Progenitor cell of endocrine pancreas (in vitro differentiated cells): ENCODE measurements around the gene LHX1. TPM values are rescaled to one million over a fixed set of nuclear protein-coding genes. Genes with fewer than 3 reads are reported as not detected.

Experiments used
- DNase-seq: peaks from one replicate; pipeline ENCODE4 v3.0.0; 2021; ENCODE audit warnings: low spot score; ENCODE audit not compliant: unreplicated experiment
- H3K27ac Mint-ChIP-seq: 2 replicates; pipeline ENCODE4 v1.8.0; 2021; ENCODE audit warnings: mild to moderate bottlenecking, moderate library complexity, mixed read lengths
- H3K27me3 Mint-ChIP-seq: 2 replicates; pipeline ENCODE4 v1.8.0; 2021; ENCODE audit warnings: mixed read lengths
- H3K36me3 Mint-ChIP-seq: 2 replicates; pipeline ENCODE4 v1.8.0; 2022; ENCODE audit warnings: mixed read lengths; ENCODE audit not compliant: insufficient read depth
- H3K4me1 Mint-ChIP-seq: 2 replicates; pipeline ENCODE4 v1.8.0; 2021; ENCODE audit warnings: low read depth, mixed read lengths
- H3K4me3 Mint-ChIP-seq: 2 replicates; pipeline ENCODE4 v1.8.0; 2021; ENCODE audit warnings: low read depth, mild to moderate bottlenecking, moderate library complexity, mixed read lengths
- H3K9me3 Mint-ChIP-seq: 2 replicates; pipeline ENCODE4 v1.8.0; 2021; ENCODE audit warnings: low read depth, mixed read lengths
- total RNA-seq: library from RNA; stranded (reverse); gene quantifications from 2 replicates; pipeline ENCODE4 v1.2.1, GENCODE V29; 2021
- TF ChIP-seq, protein P1 (sequence below): fragments of 200-600 bp; sonication (generic); IDR thresholded peaks from one replicate; pipeline ENCODE4 v1.5.0; 2021; ENCODE audit warnings: antibody characterized with exemption, mild to moderate bottlenecking; ENCODE audit not compliant: unreplicated experiment

The LHX1 gene
- total RNA-seq, 1 donor from 2014 or later, result 2.0 TPM

GRCh38 chr17:36923814-36924221 is 13.5 kb upstream of the LHX1 start:
- no peak overlapping the region for H3K4me3 Mint-ChIP-seq
- peaks cover 51% of the 10 kb centered on the region for H3K4me1 Mint-ChIP-seq
- DNase-seq, result no peak
- H3K27ac Mint-ChIP-seq, result no peak overlapping the region
- peaks cover 22% of the 10 kb centered on the region for H3K27me3 Mint-ChIP-seq
- H3K36me3 Mint-ChIP-seq, result no peaks in the 10 kb centered on the region
- no peaks in the 10 kb centered on the region for H3K9me3 Mint-ChIP-seq
- TF ChIP-seq, protein P1, sequence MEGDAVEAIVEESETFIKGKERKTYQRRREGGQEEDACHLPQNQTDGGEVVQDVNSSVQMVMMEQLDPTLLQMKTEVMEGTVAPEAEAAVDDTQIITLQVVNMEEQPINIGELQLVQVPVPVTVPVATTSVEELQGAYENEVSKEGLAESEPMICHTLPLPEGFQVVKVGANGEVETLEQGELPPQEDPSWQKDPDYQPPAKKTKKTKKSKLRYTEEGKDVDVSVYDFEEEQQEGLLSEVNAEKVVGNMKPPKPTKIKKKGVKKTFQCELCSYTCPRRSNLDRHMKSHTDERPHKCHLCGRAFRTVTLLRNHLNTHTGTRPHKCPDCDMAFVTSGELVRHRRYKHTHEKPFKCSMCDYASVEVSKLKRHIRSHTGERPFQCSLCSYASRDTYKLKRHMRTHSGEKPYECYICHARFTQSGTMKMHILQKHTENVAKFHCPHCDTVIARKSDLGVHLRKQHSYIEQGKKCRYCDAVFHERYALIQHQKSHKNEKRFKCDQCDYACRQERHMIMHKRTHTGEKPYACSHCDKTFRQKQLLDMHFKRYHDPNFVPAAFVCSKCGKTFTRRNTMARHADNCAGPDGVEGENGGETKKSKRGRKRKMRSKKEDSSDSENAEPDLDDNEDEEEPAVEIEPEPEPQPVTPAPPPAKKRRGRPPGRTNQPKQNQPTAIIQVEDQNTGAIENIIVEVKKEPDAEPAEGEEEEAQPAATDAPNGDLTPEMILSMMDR, result no peak

DNA sequence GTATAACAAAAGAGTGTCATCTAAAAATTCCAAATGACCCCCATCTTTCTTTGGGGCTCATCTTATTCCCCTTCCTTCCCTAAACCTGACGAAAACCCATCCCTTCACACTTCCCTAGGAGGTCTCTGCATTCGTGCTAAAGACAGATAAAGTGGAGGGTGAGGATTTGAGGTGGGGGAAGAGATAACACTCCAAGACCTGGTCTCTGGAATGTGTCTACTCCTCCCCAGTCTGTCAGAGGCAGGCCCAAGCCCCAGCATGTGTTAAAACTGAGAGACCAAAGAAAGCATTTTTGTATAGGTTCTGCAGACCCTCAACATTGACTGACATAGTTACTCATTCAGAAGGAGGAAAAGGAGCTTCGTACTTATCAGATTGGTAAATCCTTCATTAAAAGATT is 11.0 kb upstream of the LHX1 start:
- Mint-ChIP-seq H3K9me3 (no peaks in the 10 kb centered on the region), H3K27me3 (peaks cover 46% of the 10 kb centered on the region), H3K27ac (no peak overlapping the region), H3K36me3 (no peaks in the 10 kb centered on the region), H3K4me1 (peaks cover 35% of the 10 kb centered on the region), H3K4me3 (no peak overlapping the region)
- DNase-seq, result no peak
- TF ChIP-seq, protein P1, result no peak

DNA sequence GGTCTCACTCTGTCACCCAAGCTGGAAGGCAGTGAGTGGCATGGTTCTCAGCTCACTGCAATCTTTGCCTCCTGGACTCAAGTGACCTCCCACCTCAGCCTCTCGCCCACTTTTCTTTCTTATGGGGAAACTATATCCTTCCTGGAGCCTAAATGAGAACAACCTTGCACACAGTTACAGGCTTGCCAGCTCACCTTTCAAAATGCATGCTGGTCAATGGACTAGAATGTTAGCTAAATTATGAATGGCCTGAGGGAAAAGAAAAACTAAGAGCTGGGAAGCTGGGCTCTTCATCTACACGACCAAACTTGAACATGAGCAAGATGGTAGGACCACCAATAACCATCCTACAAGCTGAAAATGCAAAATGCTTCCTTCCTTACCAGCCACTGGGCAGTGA is 10.6 kb upstream of the LHX1 start:
- Mint-ChIP-seq H3K9me3 (no peaks in the 10 kb centered on the region), H3K27me3 (peaks cover 51% of the 10 kb centered on the region), H3K36me3 (no peaks in the 10 kb centered on the region), H3K4me1 (peaks cover 31% of the 10 kb centered on the region), H3K4me3 (no peak overlapping the region), H3K27ac (no peak overlapping the region)
- TF ChIP-seq, protein P1, result no peak
- DNase-seq, result no peak

DNA sequence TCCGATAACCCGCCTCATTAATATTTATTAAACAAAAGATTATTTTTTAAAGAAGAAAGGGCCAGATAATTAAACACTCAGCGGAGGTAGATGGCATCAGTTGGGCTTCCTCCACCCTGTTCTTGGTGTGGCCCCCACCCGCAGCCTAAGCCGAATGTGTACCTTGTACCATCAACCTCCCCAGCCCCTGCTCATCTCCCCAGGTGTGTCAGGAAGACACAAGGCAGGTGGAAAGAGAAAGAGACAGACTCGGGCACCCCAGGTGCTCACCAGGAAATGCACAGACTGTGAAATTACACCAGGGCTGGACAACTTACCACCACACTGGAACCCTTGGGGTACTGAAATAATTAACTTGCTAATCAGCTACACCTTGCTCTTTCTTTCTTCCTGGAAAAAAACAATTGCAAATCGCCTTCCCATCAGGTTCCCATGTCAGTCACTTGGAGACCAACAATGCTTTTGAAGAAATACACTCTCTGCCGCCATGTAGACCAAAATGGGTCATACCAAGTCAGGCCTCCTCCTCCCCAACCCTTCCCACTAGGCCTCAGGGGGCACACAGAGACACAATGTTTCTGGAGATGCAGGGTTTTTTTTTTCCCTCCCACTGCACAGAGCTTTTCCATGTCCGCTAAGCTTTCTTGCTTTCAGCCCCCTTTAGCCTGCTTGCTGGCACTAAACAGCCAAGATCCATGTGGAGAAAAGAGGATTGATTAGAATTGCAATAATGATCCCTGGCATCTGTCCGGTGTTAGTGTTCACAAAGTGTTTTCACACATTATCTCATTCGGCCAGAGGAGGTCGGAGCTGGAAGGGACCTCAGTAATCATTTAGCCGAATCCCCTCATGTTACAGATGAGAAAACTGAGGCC is 8.6 kb upstream of the LHX1 start:
- TF ChIP-seq, protein P1, result no peak
- Mint-ChIP-seq H3K36me3 (no peaks in the 10 kb centered on the region), H3K27me3 (peaks cover 71% of the 10 kb centered on the region), H3K9me3 (no peaks in the 10 kb centered on the region), H3K4me1 (peaks cover 28% of the 10 kb centered on the region), H3K27ac (no peak overlapping the region), H3K4me3 (no peak overlapping the region)
- DNase-seq, result no peak

GRCh38 chr17:36929851-36930582 is 7.3 kb upstream of the LHX1 start:
- H3K4me3 Mint-ChIP-seq, result no peak overlapping the region
- H3K27ac Mint-ChIP-seq, result no peak overlapping the region
- TF ChIP-seq, protein P1, result no peak
- no peaks in the 10 kb centered on the region for H3K9me3 Mint-ChIP-seq
- H3K36me3 Mint-ChIP-seq, result no peaks in the 10 kb centered on the region
- H3K4me1 Mint-ChIP-seq, result peaks cover 30% of the 10 kb centered on the region
- no peak for DNase-seq
- H3K27me3 Mint-ChIP-seq, result peaks cover 81% of the 10 kb centered on the region
